ENCODE results near the gene SEC14L2.

Gene SEC14L2

DNA sequence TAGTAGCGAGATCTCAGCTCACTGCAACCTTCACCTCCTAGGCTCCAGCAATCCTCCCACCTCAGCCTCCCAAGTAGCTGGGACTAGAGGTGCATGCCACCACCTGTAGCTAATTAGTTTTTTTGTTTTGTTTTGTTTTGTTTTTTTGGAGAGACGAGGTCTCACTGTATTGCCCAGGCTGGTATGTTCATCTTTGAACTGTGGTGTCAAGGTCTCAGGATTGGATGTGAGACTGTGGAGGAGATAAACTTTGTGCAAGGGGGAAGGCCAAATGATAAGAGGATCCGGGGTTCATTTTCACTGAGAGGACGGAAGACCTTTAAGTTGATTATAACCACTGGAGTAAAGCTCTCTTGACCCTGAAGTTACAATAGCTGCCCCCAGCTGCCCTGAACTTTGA, 8.9 kb downstream of the SEC14L2 start:
- no peak for DNase-seq (ENCODE audit: low spot score)

DNA sequence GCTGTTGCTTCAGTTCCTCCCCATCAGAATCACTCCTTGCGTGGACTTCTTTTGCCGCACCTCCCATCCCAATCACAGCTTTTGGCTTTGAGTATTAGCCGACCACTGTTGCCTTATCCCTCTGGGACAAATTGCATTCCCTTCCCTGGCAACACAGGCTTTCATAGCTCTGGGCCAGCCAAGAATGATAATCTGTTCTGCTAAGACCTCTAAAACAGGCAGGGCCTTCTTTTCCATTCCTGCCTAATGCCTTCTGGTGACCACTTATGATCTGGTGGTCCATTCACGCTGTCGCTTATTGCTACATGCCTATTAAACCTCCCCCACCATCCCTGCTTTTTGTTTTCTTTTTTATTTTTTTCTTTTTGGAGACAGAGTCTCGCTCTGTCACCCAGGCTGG, 9.6 kb downstream of the SEC14L2 start:
- no peak for DNase-seq (ENCODE audit: low spot score)

DNA sequence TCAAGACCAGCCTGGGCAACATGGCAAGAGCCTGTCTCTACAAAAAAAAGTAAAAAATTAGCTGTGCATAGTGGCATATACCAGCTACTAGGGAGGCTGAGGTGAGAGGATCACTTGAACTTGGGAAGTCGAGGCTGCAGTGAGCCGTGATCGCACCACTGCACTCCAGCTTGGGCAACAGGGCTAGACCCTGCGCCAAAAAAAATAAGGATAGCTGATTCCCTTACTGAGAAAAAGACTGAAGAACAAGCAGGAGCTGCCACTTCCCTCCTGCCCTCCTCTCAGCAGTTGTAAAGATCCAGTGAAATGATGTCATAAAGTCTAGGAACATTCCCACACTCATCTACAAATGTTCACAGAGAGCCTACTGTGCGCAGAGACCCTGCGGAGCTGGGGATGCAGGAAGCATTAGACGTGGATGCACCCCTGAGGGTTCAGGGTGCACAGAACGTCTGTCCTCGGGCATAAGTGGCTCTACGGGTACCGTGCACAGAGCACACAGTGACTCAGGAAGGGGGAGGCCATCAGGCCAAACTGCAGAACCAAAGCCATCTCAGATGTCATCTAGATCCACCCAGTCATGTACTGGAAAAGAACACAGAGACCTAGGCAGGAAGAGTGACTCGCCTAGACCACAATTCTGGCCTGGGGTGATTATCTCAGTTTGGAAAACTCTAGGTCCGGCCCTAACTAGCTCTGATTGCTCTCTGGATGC, 11.7 kb downstream of the SEC14L2 start:
- peak; percentile 27 for DNase-seq (ENCODE audit: low spot score)

DNA sequence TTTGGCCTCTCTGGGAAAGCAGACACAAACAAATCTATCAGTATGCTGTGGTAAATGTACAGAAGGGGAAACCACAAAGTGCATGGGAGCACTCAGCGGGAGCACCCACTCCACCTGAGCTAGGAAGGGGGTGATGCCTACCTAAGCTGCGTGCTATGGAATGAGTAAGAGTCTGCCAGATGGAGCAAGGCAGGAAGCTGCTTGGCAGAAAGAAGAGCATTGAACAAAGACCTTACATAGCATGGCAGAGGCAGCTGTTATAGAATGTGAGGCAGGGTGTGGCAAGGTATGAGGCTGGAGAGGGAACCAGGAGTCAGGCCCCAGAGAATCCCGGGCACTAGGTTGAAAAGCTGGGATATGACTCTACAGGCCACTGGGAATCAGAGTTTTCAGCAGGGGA, 15.0 kb downstream of the SEC14L2 start:
- no peak for DNase-seq (ENCODE audit: low spot score)

DNA sequence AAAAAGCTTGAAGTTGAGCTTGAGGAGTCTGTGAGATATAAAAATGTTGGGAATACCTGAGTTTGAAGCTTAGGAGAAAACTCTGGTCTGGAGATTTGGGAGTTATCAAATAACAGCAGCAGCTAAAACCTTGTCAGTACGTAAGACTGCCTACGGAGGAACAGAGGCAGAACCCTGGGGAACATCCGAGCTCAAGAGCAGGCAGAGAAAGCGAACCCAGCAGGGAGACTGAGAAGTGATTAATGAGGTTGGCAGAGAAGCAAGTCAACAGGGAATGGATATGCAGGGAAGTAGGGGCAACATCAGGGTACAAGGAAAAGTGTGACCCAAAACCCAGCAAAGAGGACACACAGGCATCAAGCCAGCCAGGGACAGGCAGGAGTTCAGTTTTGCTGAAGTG, 16.2 kb downstream of the SEC14L2 start:
- no peak for DNase-seq (ENCODE audit: low spot score)

DNA sequence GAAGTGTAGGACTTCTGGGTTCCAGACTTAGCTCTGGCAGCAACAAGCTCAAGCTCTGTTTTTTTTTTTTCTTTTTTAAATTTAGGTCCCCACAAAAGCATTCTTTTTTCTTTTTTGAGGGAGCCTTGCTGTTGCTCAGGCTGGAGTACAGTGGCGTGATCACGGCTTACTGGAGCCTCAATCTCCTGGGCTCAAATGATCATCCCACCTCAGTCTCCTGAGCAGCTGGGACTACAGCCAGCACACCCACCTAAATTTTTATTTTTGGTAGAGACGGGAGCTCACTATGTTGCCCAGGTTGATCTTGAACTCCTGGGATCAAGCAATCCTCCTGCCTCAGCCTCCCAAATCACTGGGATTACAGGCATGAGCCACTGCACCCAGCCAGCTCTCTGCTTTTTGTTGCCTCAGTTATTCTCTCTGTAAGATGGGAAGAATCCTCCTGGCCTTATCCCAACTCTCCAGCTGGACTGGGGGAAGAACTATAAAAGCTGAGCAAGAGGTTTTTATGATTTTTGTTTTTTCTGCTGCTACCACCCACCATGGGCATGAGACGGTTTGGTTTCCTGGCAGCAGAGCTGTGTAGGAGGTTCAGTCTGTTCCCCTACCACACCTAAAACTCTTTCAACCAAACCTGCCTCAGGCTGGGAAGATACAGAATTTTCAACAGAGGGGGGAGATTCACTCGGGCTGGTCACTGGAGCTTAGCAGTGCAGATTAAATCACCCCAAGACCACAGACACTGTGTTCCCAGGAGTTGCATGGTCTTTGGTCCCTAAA, 17.1 kb downstream of the SEC14L2 start:
- DNase-seq (ENCODE audit: low spot score): no peak

DNA sequence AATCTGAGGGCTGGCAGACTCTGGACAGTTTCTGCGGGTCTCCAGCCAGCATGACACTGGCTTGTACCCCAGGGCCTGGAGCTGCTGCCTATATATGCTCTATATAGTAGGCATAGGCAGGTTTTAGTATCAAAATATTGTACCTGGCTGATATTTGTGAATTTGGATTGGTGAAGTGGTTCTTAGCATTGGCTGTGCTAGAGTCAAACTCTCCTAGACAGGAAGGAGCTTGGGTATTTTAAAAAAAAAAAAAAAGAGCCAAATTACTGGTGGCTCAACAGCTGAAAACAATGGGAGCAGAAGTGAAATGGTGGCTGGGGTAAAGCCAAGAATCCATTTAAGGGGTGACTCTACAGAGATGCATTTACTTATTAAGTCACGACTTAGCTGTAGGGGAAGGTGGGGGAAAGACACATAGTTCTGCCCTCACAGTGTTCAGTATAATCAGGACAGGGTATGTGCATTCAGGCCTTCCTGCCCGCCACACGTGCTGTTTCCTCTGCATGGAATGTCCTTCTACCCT, 17.8 kb downstream of the SEC14L2 start:
- DNase-seq (ENCODE audit: low spot score): no peak

DNA sequence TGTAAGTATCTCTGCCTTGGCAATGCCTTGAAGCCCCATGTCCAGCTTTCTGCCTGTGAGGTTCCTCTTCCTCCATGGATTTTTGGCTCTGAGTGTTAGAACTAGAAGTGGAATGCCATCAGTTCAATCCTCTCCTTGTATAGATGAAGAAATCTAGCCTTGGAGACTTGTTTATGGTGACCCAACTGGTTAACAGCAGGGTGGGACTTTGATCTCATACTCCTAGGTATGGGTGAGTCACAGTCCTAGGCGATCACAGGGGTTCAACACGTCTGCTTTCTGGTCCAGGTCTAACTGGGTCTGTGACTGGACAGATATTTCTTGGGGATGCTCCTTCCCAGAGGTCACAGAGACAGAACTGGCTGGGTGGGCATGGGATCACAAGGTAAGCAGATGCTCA, 19.6 kb downstream of the SEC14L2 start:
- no peak for DNase-seq (ENCODE audit: low spot score)

DNA sequence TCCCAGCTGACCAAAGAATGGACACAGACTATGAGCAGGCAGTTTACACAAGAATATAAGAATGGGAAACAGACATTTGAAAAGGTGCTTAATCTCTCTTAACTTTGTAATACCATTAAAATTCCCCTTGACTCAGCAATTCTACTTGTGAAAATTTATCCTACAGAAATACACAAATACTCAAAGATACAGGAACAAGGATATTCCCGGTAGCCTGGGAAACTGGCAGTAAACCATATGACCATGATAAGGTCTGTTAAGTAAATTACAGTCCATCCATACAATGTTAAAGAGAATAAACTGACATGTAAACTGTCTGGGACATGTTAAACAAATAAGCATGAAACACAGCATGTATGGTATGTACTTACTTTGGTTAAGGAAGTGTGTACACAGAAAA, 20.0 kb downstream of the SEC14L2 start:
- DNase-seq (ENCODE audit: low spot score): no peak

DNA sequence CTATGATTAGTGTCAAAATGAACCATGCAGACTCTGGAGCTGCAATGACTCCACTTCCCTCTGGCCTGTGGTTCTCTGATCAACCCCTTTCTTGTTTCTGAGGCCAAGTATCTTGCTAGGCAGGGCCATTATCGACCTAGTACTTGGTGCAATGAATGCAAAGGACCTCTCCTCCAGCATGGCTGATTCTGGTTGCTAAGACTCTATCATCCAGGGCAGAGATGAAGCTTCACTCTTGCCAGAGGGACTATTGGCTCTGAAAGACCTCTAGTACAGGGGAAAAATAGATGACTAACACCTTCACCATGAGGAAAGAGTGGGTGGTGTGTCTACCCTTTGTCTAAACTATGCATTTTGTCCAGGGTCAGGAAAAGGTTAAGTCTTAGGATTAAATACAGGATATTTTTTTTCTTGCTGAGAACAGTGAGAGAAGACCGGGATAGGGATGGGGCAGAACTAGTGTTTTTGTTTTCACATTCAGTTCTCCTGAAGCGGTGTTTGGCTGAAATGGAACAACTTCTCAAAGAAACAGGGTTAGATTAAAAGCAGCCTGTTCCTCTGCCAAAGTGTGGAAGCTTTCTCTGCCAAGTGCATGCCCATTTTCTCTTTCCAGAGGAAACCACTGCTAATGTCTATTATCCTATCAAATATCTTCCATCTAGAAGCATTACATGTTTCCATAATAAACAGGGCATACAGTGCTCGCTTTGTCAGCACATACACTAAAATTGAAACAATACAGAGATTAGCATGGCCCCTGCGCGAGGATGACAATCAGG, 23.7 kb downstream of the SEC14L2 start:
- peak; percentile 82 for DNase-seq (ENCODE audit: low spot score)

DNA sequence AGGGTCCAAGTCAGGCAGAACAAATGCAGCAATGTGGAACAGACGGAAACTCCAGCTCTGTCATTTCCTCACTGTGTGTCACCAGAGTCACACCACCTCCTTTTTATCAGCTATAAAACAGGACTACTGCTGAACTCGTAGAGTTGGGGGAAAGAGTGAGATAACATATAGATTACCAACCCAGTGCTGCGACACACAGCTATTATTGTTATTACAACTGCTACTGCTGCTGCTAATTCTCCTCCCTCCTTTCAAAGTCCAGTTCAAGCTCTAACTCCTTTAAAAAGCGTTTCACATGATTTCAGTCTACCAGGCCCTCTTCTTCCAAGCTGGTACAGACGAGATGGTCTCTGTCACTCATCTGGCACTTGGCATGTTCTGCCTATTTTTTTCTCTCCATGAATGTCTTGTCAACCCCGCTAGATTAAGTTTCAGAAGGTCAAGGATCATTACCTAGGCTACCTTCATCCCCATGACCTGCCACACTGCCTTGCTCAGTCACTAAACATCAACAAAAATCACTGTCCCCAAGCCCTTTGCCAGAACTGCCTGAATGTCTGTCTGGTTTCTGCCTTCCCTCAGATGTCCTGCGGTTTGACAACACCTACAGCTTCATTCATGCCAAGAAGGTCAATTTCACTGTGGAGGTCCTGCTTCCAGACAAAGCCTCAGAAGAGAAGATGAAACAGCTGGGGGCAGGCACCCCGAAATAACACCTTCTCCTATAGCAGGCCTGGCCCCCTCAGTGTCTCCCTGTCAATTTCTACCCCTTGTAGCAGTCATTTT, 25.1 kb downstream of the SEC14L2 start:
- no peak for DNase-seq (ENCODE audit: low spot score)

DNA sequence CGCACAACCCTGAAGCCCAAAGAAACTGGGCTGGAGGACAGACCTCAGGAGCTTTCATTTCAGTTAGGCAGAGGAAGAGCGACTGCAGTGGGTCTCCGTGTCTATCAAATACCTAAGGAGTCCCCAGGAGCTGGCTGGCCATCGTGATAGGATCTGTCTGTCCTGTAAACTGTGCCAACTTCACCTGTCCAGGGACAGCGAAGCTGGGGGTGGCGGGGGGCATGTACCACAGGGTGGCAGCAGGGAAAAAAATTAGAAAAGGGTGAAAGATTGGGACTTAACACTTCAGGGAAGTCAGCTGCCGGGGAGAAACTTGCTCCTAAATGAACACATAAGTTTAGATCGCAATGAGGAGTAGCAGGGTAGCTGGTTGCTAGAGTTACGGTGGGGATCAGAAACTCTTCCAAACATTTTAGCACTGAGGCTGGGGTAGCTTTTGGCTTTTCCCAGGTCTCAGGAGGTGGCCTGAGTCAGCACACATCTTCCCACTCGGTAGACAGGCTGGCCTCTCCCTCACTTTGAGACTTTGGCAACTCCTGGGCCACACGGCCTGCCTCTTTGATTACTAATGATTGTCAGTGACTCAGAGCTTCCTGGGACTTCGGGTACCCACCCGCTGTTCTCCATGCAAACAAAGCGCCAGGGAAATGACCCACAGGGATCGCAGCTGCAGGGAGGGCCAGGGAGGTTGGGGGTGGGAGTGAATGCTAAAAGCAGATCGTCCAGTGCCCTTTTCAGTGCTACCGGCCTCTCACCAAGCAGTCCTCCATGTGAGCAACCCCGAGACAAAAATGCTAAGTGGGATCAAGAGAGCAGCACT, 25.9 kb downstream of the SEC14L2 start:
- DNase-seq (ENCODE audit: low spot score): peak; percentile 84

DNA sequence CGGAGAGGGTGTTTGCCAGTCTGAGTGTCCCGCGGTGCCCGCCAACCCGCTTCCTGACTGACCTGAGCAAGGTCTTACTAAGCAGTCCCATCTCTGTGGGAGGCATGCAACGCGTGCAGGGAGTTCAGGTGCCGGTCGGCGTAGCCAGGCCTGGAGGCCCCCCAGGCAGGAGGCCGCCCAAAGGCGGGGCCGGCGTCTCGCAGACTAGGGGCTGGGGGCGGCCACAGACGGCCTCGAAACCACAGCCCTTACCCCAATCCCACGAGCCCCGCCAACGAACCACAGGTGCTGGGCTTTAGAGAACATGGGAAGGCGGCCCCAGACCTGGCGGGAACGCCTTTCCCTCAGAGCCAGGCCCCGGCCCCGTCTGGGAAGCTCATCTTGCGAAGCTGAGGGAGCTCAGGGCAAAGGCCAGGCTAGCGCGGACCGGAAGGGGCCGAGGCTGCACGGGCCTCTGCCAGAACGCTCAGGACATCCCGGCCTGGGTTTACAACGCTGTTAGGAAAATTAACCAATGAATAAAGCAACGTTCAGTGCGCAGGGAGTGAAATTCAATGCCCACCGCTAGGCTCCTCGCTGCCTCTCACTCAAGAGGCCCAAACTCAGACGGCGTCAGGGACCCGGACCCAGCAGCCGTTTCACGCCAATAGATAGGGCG, 26.6 kb downstream of the SEC14L2 start:
- DNase-seq (ENCODE audit: low spot score): no peak

DNA sequence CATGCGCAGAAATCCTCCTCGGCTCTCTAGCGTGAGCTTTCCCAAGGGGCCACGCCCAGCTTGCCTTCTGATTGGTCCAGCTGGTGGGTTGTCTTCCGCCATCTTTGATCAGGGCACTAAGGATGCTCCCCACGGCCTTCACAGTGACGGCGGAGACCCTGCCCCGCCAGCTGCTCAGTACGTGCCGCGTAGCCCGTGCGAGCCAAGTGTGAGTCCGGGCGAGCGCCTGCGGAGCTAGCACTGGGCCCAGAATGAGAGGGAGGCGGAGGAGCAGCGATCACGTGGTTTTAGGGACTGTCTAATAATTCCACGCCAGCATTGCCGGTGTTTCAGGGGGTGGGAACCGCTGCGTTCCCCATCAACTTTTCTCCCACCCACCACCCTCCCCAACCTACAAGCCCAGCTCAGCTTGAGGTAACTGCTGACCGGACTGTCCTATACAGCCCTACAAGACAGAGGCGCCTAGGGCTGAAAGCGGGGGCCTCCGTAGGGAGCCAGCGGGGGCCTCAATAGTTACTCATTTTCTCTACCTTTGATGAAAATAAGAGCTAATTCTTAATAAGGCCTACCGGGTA, 27.2 kb downstream of the SEC14L2 start:
- DNase-seq (ENCODE audit: low spot score): peak; percentile 98

DNA sequence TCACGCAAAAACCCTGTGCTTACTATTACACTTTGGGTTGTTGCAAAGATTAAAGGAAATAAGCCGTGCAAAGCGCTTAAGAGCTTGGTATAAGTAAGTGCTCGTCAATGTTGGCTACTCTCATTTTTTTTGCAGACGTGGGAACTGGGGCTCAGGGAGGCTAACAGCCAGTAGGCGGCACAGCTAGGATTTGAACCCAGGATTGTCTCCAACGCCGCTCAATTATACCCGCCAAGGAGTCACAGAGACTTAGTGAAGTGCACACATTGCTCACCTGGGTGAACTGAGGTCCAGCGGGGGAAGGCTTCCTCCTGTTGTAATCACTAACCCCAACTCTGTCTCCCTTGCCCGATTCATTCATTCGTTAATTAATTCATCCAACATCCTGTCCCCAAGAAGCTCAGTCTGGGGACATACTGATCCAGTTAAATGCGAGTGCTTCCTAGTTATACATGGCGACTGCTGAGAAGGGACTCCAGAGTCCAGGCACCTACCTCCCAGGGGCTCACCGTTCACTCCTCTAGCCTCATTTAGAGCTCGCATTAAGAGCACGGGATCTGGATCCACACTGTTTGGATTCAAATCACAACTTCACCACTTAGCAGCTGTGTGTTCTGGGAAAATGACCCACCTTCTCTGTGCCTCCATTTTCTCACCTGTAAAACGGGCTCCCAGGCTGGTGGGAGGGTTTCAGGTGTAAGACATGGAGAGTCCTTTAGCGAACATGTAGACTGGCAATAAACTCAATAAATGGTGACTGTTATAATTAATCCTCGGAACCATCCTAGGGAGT, 27.9 kb downstream of the SEC14L2 start:
- no peak for DNase-seq (ENCODE audit: low spot score)

DNA sequence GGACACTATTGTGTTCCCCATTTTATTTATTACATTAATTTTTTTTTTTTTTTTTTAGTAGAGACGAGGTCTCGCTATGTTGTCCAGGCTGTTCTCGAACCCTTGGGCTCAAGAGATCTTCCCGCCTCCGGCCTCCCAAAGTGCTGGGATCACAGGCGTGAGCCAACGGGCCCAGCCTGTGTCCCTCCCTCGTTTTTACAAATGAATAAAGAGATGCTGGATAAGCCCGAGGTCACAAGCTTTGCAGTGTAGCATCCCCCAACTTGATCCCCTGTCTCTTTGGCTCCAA, 28.5 kb downstream of the SEC14L2 start:
- no peak for DNase-seq (ENCODE audit: low spot score)

DNA sequence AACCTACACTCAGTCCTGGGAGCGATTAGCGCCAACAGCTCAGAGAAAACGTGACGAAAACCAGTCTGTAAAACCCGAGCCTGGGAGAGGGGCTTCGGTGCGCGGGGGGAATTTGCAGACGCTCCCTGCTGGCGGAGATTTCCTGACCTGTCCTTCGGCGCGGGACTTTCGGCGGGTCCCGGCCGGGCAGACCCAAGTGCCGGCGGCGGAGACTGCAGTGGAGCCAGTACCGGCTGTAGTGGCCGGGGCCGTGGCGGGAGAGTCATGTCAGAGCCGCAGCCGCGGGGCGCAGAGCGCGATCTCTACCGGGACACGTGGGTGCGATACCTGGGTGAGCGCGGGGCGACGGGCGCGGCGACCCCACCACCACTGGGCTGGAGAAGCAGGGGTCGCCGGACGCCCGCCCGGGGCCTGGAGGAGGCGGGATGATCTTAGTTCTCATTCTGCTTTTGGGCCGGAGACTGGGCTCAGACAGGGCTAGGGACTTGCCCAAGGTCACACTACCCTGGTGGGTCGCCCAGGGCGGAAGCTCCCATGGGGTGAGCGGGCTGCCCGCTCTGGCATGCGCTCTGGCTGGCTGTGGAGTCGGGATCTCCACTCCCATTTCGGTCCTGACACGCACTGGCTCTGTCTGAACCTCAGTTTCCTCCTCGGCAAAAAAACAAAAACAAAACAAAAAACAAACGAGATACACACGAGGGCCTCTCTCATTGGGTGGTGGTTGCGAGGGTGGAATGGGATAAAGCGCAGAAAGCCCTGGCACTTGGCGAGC, 29.0 kb downstream of the SEC14L2 start, which contains the start of gene MTFP1:
TSS of gene MTFP1 (plus strand) at position 153 of the 772 bp plus-strand sequence. CDS start at position 265, 112 bp downstream.
- DNase-seq (ENCODE audit: low spot score): peak; percentile 66

All from GM03348 (cell line).